DMS 273 (cell line): ENCODE results near the gene GRID1.
A peak's percentile ranks its signal among the peaks of the same experiment; 100 is the strongest.
"Not testable (repeated sequence)": the region's sequence is repeated elsewhere in the genome, so short reads cannot be mapped to it uniquely, and the experiment has no call there.

Experiments used
- DNase-seq: peaks from one replicate; lab custom pipeline; 2025; ENCODE audit not compliant: unreplicated experiment; lab: John Stamatoyannopoulos, UW

The GRID1 gene

GRCh38 chr10:85859859-85860258, 506.7 kb downstream of the GRID1 start:
- DNase-seq = no peak

GRCh38 chr10:85858776-85859515, 507.6 kb downstream of the GRID1 start:
- no peak for DNase-seq

- DNase-seq = no peak
Measured at GRCh38 chr10:85857791-85858190, 508.8 kb downstream of the GRID1 start.

GRCh38 chr10:85857305-85857704, 509.3 kb downstream of the GRID1 start:
- DNase-seq = no peak

- DNase-seq = no peak
Measured at GRCh38 chr10:85851934-85852333, 514.7 kb downstream of the GRID1 start.

GRCh38 chr10:85851325-85851724, 515.3 kb downstream of the GRID1 start:
- DNase-seq = no peak

DNA sequence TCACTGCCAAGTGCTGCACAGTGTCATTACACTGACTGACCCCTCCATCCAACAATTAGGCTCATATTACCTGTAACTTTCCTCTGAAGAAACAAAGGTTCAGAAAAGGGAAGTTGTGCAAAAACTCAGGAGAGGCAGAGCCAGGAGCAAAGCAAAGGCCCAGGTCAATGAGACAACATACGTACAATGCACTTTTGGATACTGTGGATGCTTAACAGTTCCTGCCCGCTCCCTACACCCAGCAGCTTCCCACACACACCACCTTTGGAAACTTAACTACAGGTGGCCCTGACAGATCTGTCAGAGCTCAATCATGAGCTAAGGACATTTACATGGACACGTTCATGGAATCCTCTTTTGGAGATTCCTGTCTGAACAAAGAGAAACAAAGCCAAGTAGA, 515.9 kb downstream of the GRID1 start:
- no peak for DNase-seq

DNA sequence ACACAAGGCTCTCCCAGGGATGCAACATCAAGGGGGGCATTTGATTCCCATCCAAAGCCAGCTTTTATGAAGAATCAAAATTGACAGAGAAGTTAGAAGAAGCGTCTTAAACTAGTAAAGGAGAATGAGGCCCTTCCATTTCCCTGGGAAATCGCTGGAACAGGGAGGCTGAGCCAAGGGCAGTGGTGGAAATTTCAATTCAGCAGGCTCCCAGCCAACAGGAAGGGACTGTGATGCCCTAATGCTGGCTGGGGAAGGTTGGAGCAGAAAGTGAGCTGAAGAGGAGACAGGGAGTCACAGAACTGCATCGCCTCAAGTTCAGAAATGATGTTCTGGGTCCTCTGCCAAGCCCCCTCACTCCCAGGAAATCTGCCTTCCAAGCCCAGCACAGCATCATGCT, 517.3 kb downstream of the GRID1 start:
- no peak for DNase-seq

DNA sequence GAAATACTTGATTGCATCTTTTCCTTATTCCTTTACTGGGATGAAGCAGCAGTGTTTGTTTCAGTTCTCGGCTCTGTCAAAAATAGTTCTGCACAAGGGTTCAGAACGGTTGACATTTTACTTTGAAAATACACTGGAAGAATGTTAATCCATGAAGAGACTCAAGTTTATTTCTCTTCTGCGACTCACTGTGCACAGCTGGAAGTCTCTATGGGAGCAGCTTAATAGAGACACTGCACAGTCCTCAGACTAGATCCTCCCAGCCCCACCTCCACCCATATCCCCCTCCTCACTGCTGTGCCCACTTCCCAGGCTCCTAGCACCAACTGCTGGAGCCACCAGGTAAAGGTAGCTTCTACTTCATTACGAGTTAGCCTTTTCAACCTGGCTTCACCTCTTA, 517.8 kb downstream of the GRID1 start:
- no peak for DNase-seq

- no peak for DNase-seq
Measured at GRCh38 chr10:85847085-85847484, 519.5 kb downstream of the GRID1 start.

GRCh38 chr10:85838660-85839059, 527.9 kb downstream of the GRID1 start:
- not testable (repeated sequence) for DNase-seq

- DNase-seq = no peak
Measured at GRCh38 chr10:85832988-85833387, 533.6 kb downstream of the GRID1 start.

- no peak for DNase-seq
Measured at GRCh38 chr10:85831422-85831821, 535.2 kb downstream of the GRID1 start.

- DNase-seq = no peak
Measured at GRCh38 chr10:85826377-85826776, 540.2 kb downstream of the GRID1 start.

- DNase-seq = no peak
Measured at GRCh38 chr10:85811405-85811804, 555.2 kb downstream of the GRID1 start.

DNA sequence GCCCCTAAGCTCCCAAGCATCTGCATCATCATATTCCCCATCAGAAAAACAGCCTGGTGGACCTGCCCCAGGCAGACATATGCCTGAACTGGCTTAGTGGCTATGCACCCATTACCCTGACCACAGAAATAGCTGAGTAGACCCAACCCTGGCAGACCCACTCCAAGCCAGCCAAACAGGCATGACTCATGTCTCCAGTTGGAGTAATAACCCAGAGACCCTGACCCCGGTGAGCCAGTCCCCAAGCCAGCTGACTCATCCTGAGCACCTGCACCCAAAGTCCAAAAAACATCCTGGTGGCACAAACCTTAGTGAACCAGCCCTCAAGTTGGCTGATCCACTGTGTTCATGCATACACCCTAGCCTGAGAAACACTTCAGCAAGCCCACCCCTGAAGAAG, 555.9 kb downstream of the GRID1 start:
- no peak for DNase-seq

DNA sequence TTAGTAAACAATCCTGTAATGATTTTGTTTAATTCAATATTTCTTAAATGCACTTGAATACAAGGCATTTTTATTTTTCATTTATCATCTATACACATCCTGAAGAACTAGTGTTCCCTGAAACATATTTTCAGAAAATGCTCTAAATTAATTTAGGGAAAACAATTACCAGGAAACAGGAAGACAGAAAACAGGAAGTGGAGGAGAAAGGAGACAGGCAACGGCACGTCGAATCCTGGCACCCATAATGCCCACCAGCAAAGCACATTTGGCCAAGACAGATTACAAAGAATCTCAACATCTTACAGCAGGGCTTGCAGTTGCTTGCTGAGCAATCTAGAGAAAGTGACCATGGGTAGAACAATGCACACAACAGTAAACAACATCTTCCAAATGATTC, 571.1 kb downstream of the GRID1 start:
- no peak for DNase-seq

DNA sequence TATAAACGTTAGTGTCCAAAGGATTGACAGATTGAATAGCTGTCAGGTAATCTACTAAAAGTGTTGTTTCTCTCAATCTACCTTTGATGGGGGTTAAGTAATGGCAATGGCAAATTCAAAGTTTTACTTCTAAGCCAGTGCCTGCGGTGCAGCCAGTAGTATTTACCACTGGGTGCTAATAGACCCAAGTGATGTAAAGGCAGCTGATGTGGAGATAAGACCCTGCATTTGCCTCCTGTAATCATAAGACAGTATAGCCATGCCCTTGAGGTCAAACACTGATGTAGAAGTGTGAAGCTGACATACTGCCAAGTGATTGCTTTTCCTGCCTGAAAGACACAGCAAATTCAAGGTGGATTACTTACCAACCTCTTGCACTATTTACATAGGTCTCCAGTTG, 572.0 kb downstream of the GRID1 start:
- no peak for DNase-seq

- DNase-seq = no peak
Measured at GRCh38 chr10:85792533-85792858, 574.1 kb downstream of the GRID1 start.

DNA sequence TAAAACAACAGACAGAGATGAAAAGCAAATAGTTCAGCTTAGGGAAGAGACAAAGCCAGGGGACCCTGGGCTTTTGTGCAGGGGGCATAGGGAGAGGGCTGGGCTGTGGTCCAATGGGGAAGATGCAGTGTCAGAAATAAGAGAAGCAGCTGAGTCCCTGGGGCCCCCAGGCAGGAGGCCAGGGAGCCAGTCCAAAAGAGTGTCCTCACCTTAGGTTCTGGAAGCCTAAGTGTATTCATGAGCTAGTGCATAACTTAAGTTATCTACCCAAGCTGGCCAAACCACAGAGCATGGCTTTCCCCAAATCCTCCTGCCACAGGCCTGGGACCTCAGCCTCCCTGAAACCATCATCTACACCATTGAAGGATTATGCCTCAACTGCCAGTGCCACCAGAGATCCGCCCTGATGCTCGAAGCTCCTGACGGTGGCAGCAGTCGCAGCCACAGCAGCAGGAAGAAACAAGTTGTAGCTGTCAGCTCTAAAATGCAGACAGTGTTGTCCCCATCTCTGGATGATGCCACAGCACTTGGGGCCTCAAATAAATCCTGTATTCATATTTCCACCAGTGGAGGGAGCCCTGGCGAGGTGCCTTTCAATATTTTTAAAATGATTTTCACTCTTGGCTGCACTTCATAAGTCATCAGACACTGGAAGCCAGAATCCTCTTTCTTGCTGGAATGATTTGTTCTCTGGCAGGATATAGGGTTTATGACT, 574.6 kb downstream of the GRID1 start:
- DNase-seq = peak; percentile 21

DNA sequence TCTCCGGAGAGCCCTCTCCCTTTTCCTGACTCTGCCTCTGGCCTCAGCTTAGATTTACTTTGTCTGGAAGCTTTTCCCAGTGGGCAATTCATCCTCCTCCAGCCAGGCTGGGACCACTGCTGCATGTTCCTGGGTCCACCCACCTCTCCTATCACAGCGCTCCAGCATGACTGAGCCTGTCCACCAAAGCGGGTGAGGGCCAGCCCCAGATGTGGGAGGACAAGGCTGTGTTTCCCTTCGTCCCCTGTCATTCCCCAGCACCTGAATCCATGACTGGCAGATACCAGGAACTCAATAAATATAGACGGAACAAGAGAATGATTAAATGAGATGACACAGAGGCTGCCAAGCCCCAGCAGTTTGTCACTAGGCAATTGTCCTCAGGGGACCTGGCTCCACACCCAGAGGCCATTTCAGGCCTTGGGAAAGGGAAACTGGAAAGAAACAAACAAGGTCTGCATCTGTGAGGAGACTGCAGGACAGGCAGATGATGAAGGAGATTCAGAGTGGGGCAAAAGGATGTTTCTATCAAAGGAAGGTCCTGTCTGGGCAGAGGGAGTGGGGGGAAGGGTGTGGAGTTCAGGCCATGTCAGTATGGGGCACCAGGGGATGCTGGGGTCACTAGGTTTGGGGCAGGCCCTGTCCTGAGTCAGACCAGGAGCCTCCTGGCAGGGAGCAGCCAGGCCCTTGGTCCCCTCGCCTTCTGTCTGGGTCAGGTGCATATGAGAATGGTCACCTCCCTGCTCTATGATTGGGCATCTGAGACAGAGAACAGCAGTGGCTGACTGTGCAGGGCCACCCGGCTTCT, 576.4 kb downstream of the GRID1 start:
- no peak for DNase-seq

DNA sequence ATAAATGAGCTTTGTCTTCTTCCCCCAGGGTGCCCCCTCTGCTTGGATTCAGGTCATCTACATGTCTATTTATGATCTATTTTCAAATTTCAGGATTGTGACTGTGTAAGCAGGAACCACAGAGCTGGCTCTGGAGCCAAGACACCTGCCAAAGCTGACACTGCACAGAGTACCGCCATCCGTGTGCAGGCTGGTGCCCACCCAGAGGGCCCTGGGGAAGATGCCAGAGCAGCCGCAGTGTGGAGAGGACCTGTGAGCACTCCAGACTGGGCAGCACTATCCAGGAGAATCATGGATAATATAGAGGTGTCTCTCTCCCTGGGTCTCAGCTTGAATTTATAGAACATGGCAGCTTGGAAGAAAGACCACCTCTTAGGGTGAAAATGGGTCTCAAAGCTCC, 577.5 kb downstream of the GRID1 start:
- DNase-seq = no peak
